IMR-90 (cell line): ENCODE data around the gene SDHA. TPM values are rescaled to one million over a fixed set of nuclear protein-coding genes. Genes with fewer than 3 reads are reported as not detected.
"Not testable (repeated sequence)": the region's sequence is repeated elsewhere in the genome, so short reads cannot be mapped to it uniquely, and the experiment has no call there.

Experiments used
- ATAC-seq: fragments of 200-7000 bp; cut with Tn5 transposase; 2 replicates; pipeline ENCODE4 v1.9.1; 2020; ENCODE audit warnings: low read depth, mild to moderate bottlenecking, moderate library complexity
- BruUV-seq: library from RNA; stranded (reverse); fragments of 400-500 nt; replicated peaks from 2 replicates; lab custom pipeline; 2021; lab: Mats Ljungman, UMichigan
- CTCF ChIA-PET: fragments of 300-600 bp; formaldehyde crosslinking; extraction: SDS; loops from one replicate; lab custom pipeline; 2021; ENCODE audit warnings: antibody characterized with exemption; lab: Yijun Ruan, JAX
- POLR2A ChIA-PET: fragments of 300-600 bp; sonication (Branson Sonifier 250); formaldehyde crosslinking; loops from one replicate; lab custom pipeline; 2022; ENCODE audit warnings: antibody characterized with exemption; ENCODE audit not compliant: unreplicated experiment; lab: Charles Lee
- DNase-seq: peaks from one replicate; pipeline ENCODE4 v3.0.0; 2013
- H2AFZ ChIP-seq: replicated peaks from 2 replicates; pipeline ENCODE3; 2013; ENCODE audit warnings: low read length, mild to moderate bottlenecking; ENCODE audit not compliant: poor library complexity
- H2AK5ac ChIP-seq: 2 replicates; pipeline ENCODE4 v1.6.1; 2013; ENCODE audit warnings: low read depth, low read length, inconsistent platforms
- H2AK9ac ChIP-seq: replicated peaks from 2 replicates; pipeline ENCODE3; 2013; ENCODE audit warnings: mild to moderate bottlenecking, low read depth, low read length, moderate library complexity; ENCODE audit not compliant: poor library complexity
- H2BK120ac ChIP-seq: 2 replicates; pipeline ENCODE4 v1.6.1; 2013; ENCODE audit warnings: low read depth, low read length, inconsistent platforms
- H2BK15ac ChIP-seq: 3 replicates; pipeline ENCODE4 v1.6.1; 2013; ENCODE audit warnings: low read depth, low read length, inconsistent platforms
- H2BK20ac ChIP-seq: 2 replicates; pipeline ENCODE4 v1.6.1; 2013; ENCODE audit warnings: low read depth, mild to moderate bottlenecking, inconsistent platforms, low read length, moderate library complexity
- H2BK5ac ChIP-seq: 2 replicates; pipeline ENCODE4 v1.6.1; 2013; ENCODE audit warnings: mild to moderate bottlenecking, low read depth, low read length, inconsistent platforms; ENCODE audit not compliant: poor library complexity, severe bottlenecking
- H3K14ac ChIP-seq: replicated peaks from 2 replicates; pipeline ENCODE4 v1.6.1; 2013; ENCODE audit warnings: low read depth, low read length, inconsistent platforms
- H3K18ac ChIP-seq: 2 replicates; pipeline ENCODE4 v1.6.1; 2013; ENCODE audit warnings: low read depth, low read length, control low read depth
- H3K23ac ChIP-seq: 2 replicates; pipeline ENCODE4 v1.6.1; 2013; ENCODE audit warnings: low read depth, low read length, inconsistent platforms
- H3K27ac ChIP-seq: 2 replicates; pipeline ENCODE4 v1.5.1; 2013; ENCODE audit warnings: mild to moderate bottlenecking, control low read depth, low read length; ENCODE audit not compliant: insufficient read depth
- H3K27me3 ChIP-seq: 2 replicates; pipeline ENCODE4 v1.6.1; 2013; ENCODE audit warnings: low read length; ENCODE audit not compliant: control insufficient read depth, insufficient read depth
- H3K36me3 ChIP-seq: 2 replicates; pipeline ENCODE4 v1.6.1; 2013; ENCODE audit warnings: low read length, mixed read lengths; ENCODE audit not compliant: control insufficient read depth, insufficient read depth
- H3K4ac ChIP-seq: 2 replicates; pipeline ENCODE4 v1.6.1; 2013; ENCODE audit warnings: low read depth, low read length, inconsistent platforms
- H3K4me1 ChIP-seq: 2 replicates; pipeline ENCODE4 v1.6.1; 2013; ENCODE audit warnings: low read length, mixed read lengths; ENCODE audit not compliant: control insufficient read depth, insufficient read depth
- H3K4me2 ChIP-seq: 2 replicates; pipeline ENCODE4 v1.6.1; 2013; ENCODE audit warnings: low read depth, mild to moderate bottlenecking, control low read depth, low read length, moderate library complexity
- H3K4me3 ChIP-seq: 2 replicates; pipeline ENCODE4 v1.5.1; 2013; ENCODE audit warnings: low read depth, mild to moderate bottlenecking, control low read depth, low read length, moderate library complexity; ENCODE audit not compliant: insufficient read depth
- H3K56ac ChIP-seq: 2 replicates; pipeline ENCODE4 v1.6.1; 2013; ENCODE audit warnings: low read length, inconsistent platforms; ENCODE audit not compliant: insufficient read depth; ENCODE audit errors: extremely low read depth
- H3K79me1 ChIP-seq, 2 experiments: 2 replicates each; pipeline ENCODE4 v1.6.1; 2013; ENCODE audit warnings: low read length in 2 of 2, inconsistent platforms in 1 of 2, low read depth in 1 of 2
- H3K9ac ChIP-seq: 2 replicates; pipeline ENCODE4 v1.6.1; 2013; ENCODE audit warnings: low read depth, low read length, control low read depth
- H3K9me1 ChIP-seq: 2 replicates; pipeline ENCODE4 v1.6.1; 2013; ENCODE audit warnings: low read length, inconsistent platforms; ENCODE audit not compliant: insufficient read depth
- H3K9me3 ChIP-seq: 2 replicates; pipeline ENCODE4 v1.6.1; 2013; ENCODE audit warnings: low read length; ENCODE audit not compliant: control insufficient read depth, insufficient read depth
- H4K20me1 ChIP-seq: 2 replicates; pipeline ENCODE4 v1.6.1; 2013; ENCODE audit warnings: low read length, inconsistent platforms; ENCODE audit not compliant: insufficient read depth
- H4K5ac ChIP-seq: 2 replicates; pipeline ENCODE4 v1.6.1; 2013; ENCODE audit warnings: mild to moderate bottlenecking, low read depth, low read length, control low read depth
- H4K8ac ChIP-seq, 2 experiments: 2 replicates each; pipeline ENCODE4 v1.6.1; 2013; ENCODE audit warnings: low read depth in 2 of 2, low read length in 2 of 2, control low read depth in 1 of 2, inconsistent platforms in 1 of 2
- H4K91ac ChIP-seq: 2 replicates; pipeline ENCODE4 v1.6.1; 2013; ENCODE audit warnings: low read depth, low read length, inconsistent platforms; ENCODE audit not compliant: insufficient read depth
- CEBPB ChIP-seq: IDR thresholded peaks from 2 replicates; pipeline ENCODE4 v1.6.1; 2012; ENCODE audit warnings: low read depth, low read length, improper control_type of control experiment
- MAFK ChIP-seq: IDR thresholded peaks from 2 replicates; pipeline ENCODE4 v1.6.1; 2012; ENCODE audit warnings: low read depth, low read length, improper control_type of control experiment
- MXI1 ChIP-seq: IDR thresholded peaks from 2 replicates; pipeline ENCODE4 v1.6.1; 2012; ENCODE audit warnings: low read depth, mild to moderate bottlenecking, low read length, moderate library complexity, borderline replicate concordance
- NFE2L2 ChIP-seq: fragments of 150-350 bp; IDR thresholded peaks from 2 replicates; pipeline ENCODE4 v1.6.1; 2016; ENCODE audit warnings: low read depth, mild to moderate bottlenecking, low read length
- WGBS, 2 experiments: methylation state at CpG; one replicate each; pipeline versions ENCODE4 v1.1.5 to v1.1.7; 2013; ENCODE audit warnings: missing lambda C conversion rate in 2 of 2; ENCODE audit not compliant: insufficient read length in 1 of 2; ENCODE audit errors: extremely low coverage in 2 of 2; 5-methylcytosine and 5-hydroxymethylcytosine counted together
- dilution Hi-C: fragments of 300-500 bp; cut with HindIII; formaldehyde crosslinking; loops from one replicate; pipeline ENCODE4 v1.14.3; 2018; ENCODE audit warnings: low sequenced_read_pairs; ENCODE audit not compliant: unreplicated experiment
- in situ Hi-C: fragments of 300-500 bp; cut with MboI; formaldehyde crosslinking; loops from 3 replicates; pipeline ENCODE4 v1.14.3; 2019; ENCODE audit warnings: low sequenced_read_pairs, inconsistent platforms, mixed read lengths
- intact Hi-C: fragments of 100-400 bp; cut with micrococcal nuclease; formaldehyde crosslinking; loops from 2 replicates; pipeline ENCODE4 v1.10.0; 2022
- polyA plus RNA-seq, 3 experiments: library from polyadenylated mRNA; depleted of rRNA; stranded (reverse); fragments of >200 nt; gene quantifications; 2 replicates each; pipeline ENCODE4 v1.2.3, GENCODE V29; 2012; ENCODE audit warnings: low replicate concordance in 1 of 3
- total RNA-seq: library from RNA; depleted of rRNA; stranded (reverse); fragments of >200 nt; gene quantifications from 2 replicates; pipeline ENCODE4 v1.2.3, GENCODE V29; 2012

The SDHA gene
- total and polyA plus RNA-seq, 2 of the 4 experiments (the other 2 are of a cell fraction), result 105 to 121 TPM

- Histone ChIP-seq H3K23ac (peak overlapping the region; percentile 14; the same call in 1 of the 2 replicates), H3K4ac (peak overlapping the region; percentile 41), H2BK120ac (peak overlapping the region; percentile 56), H4K5ac (peak overlapping the region; percentile 11; the same call in 1 of the 2 replicates), H2BK5ac (peak overlapping the region; percentile 91), H3K56ac (0 out of 2 replicates have a peak overlapping the region, but pooled peaks have one; percentile 26), H3K27ac (peak overlapping the region; percentile 77; the same call in 1 of the 2 replicates), H3K18ac (peak overlapping the region; percentile 33; the same call in 1 of the 2 replicates), H3K4me2 (peak overlapping the region; percentile 59), H3K9me1 (peaks cover 17% of the 10 kb centered on the region), H3K79me1 (peaks cover 6 to 19% of the 10 kb centered on the region in 2 experiments; a peak in 3 of 4 replicates), H4K8ac (peak overlapping the region in 1 of 2 experiments; percentile 52; a peak in 1 of 4 replicates), H3K4me1 (peaks cover 20% of the 10 kb centered on the region), H2BK20ac (peak overlapping the region; percentile 54), H2AK5ac (peak overlapping the region; percentile 26; the same call in 1 of the 2 replicates), H4K91ac (peak overlapping the region; percentile 27; the same call in 1 of the 2 replicates)
- H4K20me1 ChIP-seq, H3K36me3 ChIP-seq, H3K9me3 ChIP-seq, in situ Hi-C loops, H2AFZ ChIP-seq, dilution Hi-C loops, H3K14ac ChIP-seq, intact Hi-C loops, H2AK9ac ChIP-seq, POLR2A ChIA-PET, H2BK15ac ChIP-seq, CTCF ChIA-PET, H3K4me3 ChIP-seq, H3K9ac ChIP-seq, H3K27me3 ChIP-seq, BruUV-seq: not testable (repeated sequence)
- 0% methylated on average over 1 of the region's 9 CpGs; no CpG with 5 or more reads in 1 of the 2 experiments for WGBS, 2 experiments
- DNase-seq (peak; percentile 98), ATAC-seq (peak; percentile 81)
- TF ChIP-seq MAFK (peak; percentile 89), MXI1 (0 out of 2 replicates have a peak, but pooled peaks have one; percentile 56), NFE2L2 (peak; percentile 96), CEBPB (peak; percentile 81)
These were observed 45.3 kb downstream of the SDHA start for GRCh38 chr5:263275-263974.
